Glutamatergic neuron (in vitro differentiated cells): ENCODE measurements around the gene ZFPM1. TPM values are rescaled to one million over a fixed set of nuclear protein-coding genes. Genes with fewer than 3 reads are reported as not detected.

Source experiments
- DNase-seq: peaks from one replicate; pipeline ENCODE4 v3.0.0; 2022
- H3K27ac Mint-ChIP-seq: one replicate; pipeline ENCODE4 v1.8.0; 2020; ENCODE audit warnings: mild to moderate bottlenecking, mixed read lengths, inconsistent platforms; ENCODE audit not compliant: unreplicated experiment
- H3K27me3 Mint-ChIP-seq: one replicate; pipeline ENCODE4 v1.8.0; 2020; ENCODE audit warnings: mild to moderate bottlenecking, moderate library complexity, mixed read lengths, inconsistent platforms; ENCODE audit not compliant: unreplicated experiment
- H3K36me3 Mint-ChIP-seq: one replicate; pipeline ENCODE4 v1.8.0; 2020; ENCODE audit warnings: mild to moderate bottlenecking, mixed read lengths, inconsistent platforms; ENCODE audit not compliant: unreplicated experiment
- H3K4me1 Mint-ChIP-seq: one replicate; pipeline ENCODE4 v1.8.0; 2020; ENCODE audit warnings: mild to moderate bottlenecking, low read depth, mixed read lengths, inconsistent platforms; ENCODE audit not compliant: unreplicated experiment
- H3K4me3 Mint-ChIP-seq: one replicate; pipeline ENCODE4 v1.8.0; 2020; ENCODE audit warnings: mild to moderate bottlenecking, mixed read lengths, inconsistent platforms; ENCODE audit not compliant: unreplicated experiment
- H3K9me3 Mint-ChIP-seq: one replicate; pipeline ENCODE4 v1.8.0; 2020; ENCODE audit warnings: mild to moderate bottlenecking, moderate library complexity, mixed read lengths, inconsistent platforms; ENCODE audit not compliant: unreplicated experiment
- total RNA-seq: library from RNA; stranded (reverse); fragmentation: NEBNext Ultra II Directional; extraction: Animal tissue kit (Norgen Biotek cat#: 25700); gene quantifications from one replicate; pipeline ENCODE4 v1.2.1, GENCODE V29; 2021; ENCODE audit not compliant: unreplicated experiment
- TF ChIP-seq, protein P1 (sequence below): fragments of 200-600 bp; sonication (generic); IDR thresholded peaks from one replicate; pipeline ENCODE4 v1.5.0; 2021; ENCODE audit not compliant: partially characterized antibody, unreplicated experiment

The ZFPM1 gene
- total RNA-seq, 1 donor from 2014 or later, result 11.1 TPM

DNA sequence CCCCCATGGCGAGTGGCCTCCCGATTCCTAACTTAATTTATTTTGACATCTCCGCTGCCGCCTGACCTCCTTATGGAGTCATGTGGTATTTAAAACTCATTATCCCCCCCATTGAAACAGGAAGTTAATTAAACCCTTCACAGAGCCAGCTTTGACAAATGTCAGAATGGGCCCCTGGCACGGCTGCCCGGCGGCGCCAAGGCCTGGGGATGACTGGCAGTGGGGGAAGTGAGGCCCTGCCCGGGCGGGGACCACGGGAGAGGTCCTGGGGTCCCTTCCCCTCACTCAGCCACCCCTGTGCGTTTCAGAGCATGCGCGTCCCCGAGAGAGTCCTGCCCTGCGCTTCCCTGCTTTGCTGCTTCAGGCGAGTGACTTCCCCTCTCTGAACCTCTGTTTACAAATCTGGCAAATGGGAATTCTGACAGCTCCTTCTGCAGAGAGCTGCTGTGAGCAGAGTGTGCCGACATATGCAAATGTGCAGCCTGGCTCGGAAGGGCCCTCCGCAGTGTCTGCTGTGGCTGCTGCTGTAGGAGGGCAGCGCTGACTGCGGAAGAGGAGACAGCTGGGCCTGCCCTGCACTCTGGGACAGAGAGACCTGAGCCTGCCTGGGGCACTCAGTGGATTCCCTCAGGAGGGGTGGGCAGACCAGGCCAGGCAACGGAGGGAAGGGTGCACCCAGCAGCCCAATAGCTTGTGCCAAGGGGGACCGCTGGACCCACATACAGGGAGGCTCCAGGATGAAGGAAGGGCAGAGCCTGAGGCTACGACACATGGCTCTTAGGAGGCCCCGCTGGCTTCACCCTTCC lies 4.4 kb upstream of the ZFPM1 start:
- H3K4me1 Mint-ChIP-seq, result no peaks in the 10 kb centered on the region
- no peak overlapping the region for H3K4me3 Mint-ChIP-seq
- DNase-seq, result no peak
- TF ChIP-seq, protein P1, sequence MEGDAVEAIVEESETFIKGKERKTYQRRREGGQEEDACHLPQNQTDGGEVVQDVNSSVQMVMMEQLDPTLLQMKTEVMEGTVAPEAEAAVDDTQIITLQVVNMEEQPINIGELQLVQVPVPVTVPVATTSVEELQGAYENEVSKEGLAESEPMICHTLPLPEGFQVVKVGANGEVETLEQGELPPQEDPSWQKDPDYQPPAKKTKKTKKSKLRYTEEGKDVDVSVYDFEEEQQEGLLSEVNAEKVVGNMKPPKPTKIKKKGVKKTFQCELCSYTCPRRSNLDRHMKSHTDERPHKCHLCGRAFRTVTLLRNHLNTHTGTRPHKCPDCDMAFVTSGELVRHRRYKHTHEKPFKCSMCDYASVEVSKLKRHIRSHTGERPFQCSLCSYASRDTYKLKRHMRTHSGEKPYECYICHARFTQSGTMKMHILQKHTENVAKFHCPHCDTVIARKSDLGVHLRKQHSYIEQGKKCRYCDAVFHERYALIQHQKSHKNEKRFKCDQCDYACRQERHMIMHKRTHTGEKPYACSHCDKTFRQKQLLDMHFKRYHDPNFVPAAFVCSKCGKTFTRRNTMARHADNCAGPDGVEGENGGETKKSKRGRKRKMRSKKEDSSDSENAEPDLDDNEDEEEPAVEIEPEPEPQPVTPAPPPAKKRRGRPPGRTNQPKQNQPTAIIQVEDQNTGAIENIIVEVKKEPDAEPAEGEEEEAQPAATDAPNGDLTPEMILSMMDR, result no peak
- no peaks in the 10 kb centered on the region for H3K36me3 Mint-ChIP-seq
- peaks cover 2% of the 10 kb centered on the region for H3K9me3 Mint-ChIP-seq
- H3K27me3 Mint-ChIP-seq, result peaks cover 3% of the 10 kb centered on the region
- no peak overlapping the region for H3K27ac Mint-ChIP-seq

DNA sequence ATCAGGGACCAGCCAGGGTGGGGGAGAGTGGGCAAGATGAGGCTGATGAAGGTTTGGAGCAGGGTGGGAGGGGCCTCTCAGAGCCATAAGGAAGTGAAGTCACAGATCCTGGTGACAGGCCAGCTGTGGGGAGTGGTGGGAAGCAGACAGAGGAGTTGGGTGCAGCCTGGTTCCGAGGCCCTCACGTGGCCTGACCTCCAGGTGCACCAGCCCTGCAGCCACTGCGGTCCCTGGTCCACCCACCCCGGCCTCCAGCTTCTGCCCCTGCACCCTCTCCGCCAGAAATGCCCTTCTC lies 3.9 kb upstream of the ZFPM1 start:
- no peak overlapping the region for H3K27ac Mint-ChIP-seq
- H3K4me3 Mint-ChIP-seq, result no peak overlapping the region
- H3K36me3 Mint-ChIP-seq, result no peaks in the 10 kb centered on the region
- TF ChIP-seq, protein P1, result no peak
- H3K4me1 Mint-ChIP-seq, result no peaks in the 10 kb centered on the region
- DNase-seq, result no peak
- H3K9me3 Mint-ChIP-seq, result peaks cover 2% of the 10 kb centered on the region
- H3K27me3 Mint-ChIP-seq, result peaks cover 3% of the 10 kb centered on the region

DNA sequence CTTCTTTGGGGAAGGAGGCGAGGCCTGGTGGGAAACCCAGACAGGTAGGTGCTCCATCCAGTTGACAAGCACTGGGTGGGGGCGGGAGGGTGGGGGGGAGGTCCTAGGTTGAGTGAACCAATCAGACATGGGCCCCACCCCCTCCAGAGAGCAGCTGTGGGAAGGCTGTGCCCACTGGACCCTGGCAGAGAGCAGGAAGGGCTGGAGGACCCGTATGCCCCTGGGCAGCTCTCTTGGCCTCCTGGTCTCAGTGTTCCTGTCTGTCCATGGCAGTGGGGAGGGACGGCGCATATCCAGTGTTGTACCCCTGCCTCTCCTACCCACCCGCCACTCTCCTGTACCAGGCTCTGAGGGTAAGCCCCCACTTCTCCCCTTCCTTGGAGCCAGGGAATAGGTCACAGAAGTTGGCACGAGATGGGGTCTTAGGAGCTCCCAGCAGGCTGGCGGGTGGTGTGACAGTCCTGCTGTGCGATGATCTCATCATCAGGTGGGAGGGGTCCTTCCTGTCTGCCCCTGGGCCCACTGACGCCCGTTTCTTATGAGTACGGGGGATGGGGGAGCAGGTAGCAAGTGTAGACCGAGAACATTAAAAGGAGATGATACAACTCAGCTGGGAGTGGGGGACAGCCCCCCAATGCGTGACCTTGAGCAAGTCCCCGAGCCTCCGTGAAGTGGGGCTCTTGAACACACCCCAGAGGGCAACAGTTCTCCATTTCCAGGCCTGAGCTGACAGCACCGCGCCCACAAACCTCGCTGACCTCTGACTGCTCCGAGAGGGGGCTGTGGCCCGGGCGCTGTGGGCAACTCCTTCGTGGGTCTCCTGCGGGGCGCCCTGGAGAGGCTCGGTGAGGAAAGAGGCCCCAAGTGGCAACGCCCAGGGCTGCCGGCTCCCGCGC lies 1.2 kb upstream of the ZFPM1 start:
- Mint-ChIP-seq H3K27ac (no peak overlapping the region), H3K4me3 (peak overlapping the region; percentile 59), H3K27me3 (peaks cover 3% of the 10 kb centered on the region), H3K4me1 (peaks cover 7% of the 10 kb centered on the region), H3K36me3 (no peaks in the 10 kb centered on the region), H3K9me3 (peaks cover 2% of the 10 kb centered on the region)
- no peak for DNase-seq
- TF ChIP-seq, protein P1, result no peak

DNA sequence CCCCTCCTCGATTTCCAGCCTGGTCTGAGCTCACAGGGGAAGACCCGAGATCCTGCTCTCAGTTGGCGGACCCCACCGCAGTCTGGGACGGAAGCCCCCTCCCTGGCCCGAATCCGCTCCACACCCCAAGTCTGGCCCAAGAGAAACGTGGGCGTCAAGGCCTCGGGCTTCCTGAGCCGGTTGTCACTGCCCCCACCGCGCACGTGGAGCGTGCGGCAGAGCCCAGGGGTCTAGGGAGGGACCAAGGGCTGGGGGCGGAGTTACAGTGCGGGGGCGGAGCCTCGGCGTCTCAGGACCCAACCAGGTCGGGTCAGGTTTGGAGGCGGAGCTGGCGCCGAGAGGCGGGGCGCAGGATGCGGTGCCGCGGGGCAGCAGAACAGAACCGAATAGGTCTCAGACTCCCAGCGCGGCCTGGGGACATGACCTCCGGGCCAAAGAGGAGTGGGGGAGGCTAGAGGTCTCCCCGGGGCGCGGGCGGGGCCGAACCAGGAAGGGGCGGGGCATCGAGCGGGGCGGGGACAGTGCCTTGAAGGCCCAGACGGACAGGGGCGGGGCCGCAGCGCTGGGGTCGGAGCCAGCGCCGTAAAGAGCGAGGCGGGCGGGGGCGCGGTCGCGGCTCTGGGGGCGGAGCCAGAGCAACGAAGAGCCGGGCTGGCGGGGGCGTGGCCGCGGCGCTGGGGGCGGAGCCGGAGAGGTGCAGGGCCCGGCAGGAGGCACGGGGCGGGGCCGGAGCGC lies 431 bp upstream of the ZFPM1 start:
- Mint-ChIP-seq H3K9me3 (peaks cover 2% of the 10 kb centered on the region), H3K4me3 (peak overlapping the region; percentile 71), H3K4me1 (peaks cover 7% of the 10 kb centered on the region), H3K27me3 (peaks cover 3% of the 10 kb centered on the region), H3K36me3 (no peaks in the 10 kb centered on the region), H3K27ac (no peak overlapping the region)
- DNase-seq, result peak; percentile 99
- TF ChIP-seq, protein P1, result no peak
